ENCODE measurements around the gene LPCAT4. TPM values are rescaled to one million over a fixed set of nuclear protein-coding genes. Genes with fewer than 3 reads are reported as not detected.

LPCAT4 gene
- total and polyA plus RNA-seq, 9 of the 15 experiments (the other 6 are each of a cell fraction or from before 2014, with no cell fraction given), result 7.3 to 34.3 (median 14.4) TPM

- intact Hi-C loops (cut with micrococcal nuclease), result loop anchor here (5.0 kb wide), 1 partner anchor 95 kb away; no protein-coding TSS in a partner anchor
- in situ Hi-C loops (cut with MboI), result no loop called here
- ATAC-seq (peak; percentile 10), DNase-seq (ENCODE audit: extremely low read depth in 1 of 4, low spot score in 3 of 4) (no peak), FAIRE-seq (no peak)
- H2AFZ ChIP-seq (ENCODE audit: low read depth, low read length), result peak overlapping the region; percentile 90
- CTCF ChIA-PET (ENCODE audit: low intra/inter-chr PET ratio), result no interaction called here
- H3K4me3 ChIP-seq, result peak overlapping the region; percentile 79
- peak overlapping the region; percentile 64 to 94; a peak in 3 of 4 replicates for H3K9ac ChIP-seq (ENCODE audit: insufficient read depth in 1 of 2, low read depth in 2 of 2, low read length in 2 of 2)
- H3K27me3 ChIP-seq (ENCODE audit: control insufficient read depth in 2 of 2, insufficient read depth in 2 of 2, low read length in 2 of 2), result no peaks in the 10 kb centered on the region
- peaks cover 33 to 40% of the 10 kb centered on the region in 2 experiments for H3K4me1 ChIP-seq (replicated peaks in 1 of 2; ENCODE audit: control insufficient read depth in 2 of 2, insufficient read depth in 2 of 2, low read length in 2 of 2)
- H3K79me2 ChIP-seq (ENCODE audit: control insufficient read depth, insufficient read depth, low read length), result peaks cover 19% of the 10 kb centered on the region
- H4K20me1 ChIP-seq (replicated peaks; ENCODE audit: control insufficient read depth, insufficient read depth, low read length), result no peaks in the 10 kb centered on the region
- no peak for TF ChIP-seq NFRKB (IDR thresholded peaks at IDR 0.05; ENCODE audit: low read depth)
- no peak for TF ChIP-seq ZNF184 (CRISPR knock-in tag; IDR thresholded peaks at IDR 0.05)
- 0 out of 2 replicates have a peak, but pooled peaks have one; percentile 33 for TF ChIP-seq ZEB2 (IDR thresholded peaks at IDR 0.05)
- 0 out of 2 replicates have a peak, but pooled peaks have one; percentile 3 for TF ChIP-seq GTF2E2 (tag; IDR thresholded peaks at IDR 0.05)
- TF ChIP-seq, protein P1, sequence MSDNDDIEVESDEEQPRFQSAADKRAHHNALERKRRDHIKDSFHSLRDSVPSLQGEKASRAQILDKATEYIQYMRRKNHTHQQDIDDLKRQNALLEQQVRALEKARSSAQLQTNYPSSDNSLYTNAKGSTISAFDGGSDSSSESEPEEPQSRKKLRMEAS (CRISPR knock-in tag; IDR thresholded peaks at IDR 0.05), result peak; percentile 42; the same call in 1 of the 2 replicates
- no peak for TF ChIP-seq HNRNPUL1 (IDR thresholded peaks at IDR 0.05; ENCODE audit: low read length)
- TF ChIP-seq CHD1 (IDR thresholded peaks at IDR 0.05; ENCODE audit: low read length), result peak; percentile 1
- TF ChIP-seq ZC3H4 (CRISPR knock-in tag; IDR thresholded peaks at IDR 0.05; ENCODE audit: borderline replicate concordance), result peak; percentile 74; the same call in 1 of the 2 replicates
- no peak for TF ChIP-seq HDAC6 (IDR thresholded peaks at IDR 0.05; ENCODE audit: low read depth, low read length)
- 0 out of 4 replicates have a peak, but pooled peaks of 1 of the 2 experiments have one; percentile 18 for TF ChIP-seq TEAD1 (CRISPR knock-in tag; IDR thresholded peaks at IDR 0.05)
- TF ChIP-seq ZNF24 (IDR thresholded peaks at IDR 0.05), result no peak
- peak; percentile 51 for TF ChIP-seq PRDM10 (IDR thresholded peaks at IDR 0.05; ENCODE audit: partially characterized antibody)
- TF ChIP-seq EP400 (IDR thresholded peaks at IDR 0.05), result no peak
- peak overlapping the region; percentile 87 for H3K4me2 ChIP-seq (ENCODE audit: insufficient read depth, low read length)
- POLR2A ChIA-PET, result interaction anchor here (1.0 to 3.5 kb wide), 4 partner anchors 8 to 31 kb away, joined by 3 to 27 read pairs (median 6); no protein-coding TSS in a partner anchor
- H3K9me1 ChIP-seq (ENCODE audit: control insufficient read depth, insufficient read depth, low read length), result no peaks in the 10 kb centered on the region
- H3K9me3 ChIP-seq (replicated peaks; ENCODE audit: control insufficient read depth, insufficient read depth, low read depth, low read length), result no peaks in the 10 kb centered on the region
- peak overlapping the region; percentile 77 for H3K27ac ChIP-seq (ENCODE audit: extremely low read depth, low read depth, low read length)
- BruUV-seq (replicated peaks), result no TSS peak
- 4% methylated on average over 12 of the region's 26 CpGs for WGBS (ENCODE audit: insufficient coverage, low coverage, missing lambda C conversion rate)
- H3K36me3 ChIP-seq (ENCODE audit: control insufficient read depth, insufficient read depth, low read length), result peaks cover 31% of the 10 kb centered on the region
Observed at GRCh38 chr15:34336991-34337556, 29.9 kb downstream of the LPCAT4 start.

Measured in K562 (cell line).